ENCODE measurements around the gene ITGA4. TPM values are rescaled to one million over a fixed set of nuclear protein-coding genes. Genes with fewer than 3 reads are reported as not detected.
A peak's percentile ranks its signal among the peaks of the same experiment; 100 is the strongest.

ITGA4 gene
- total RNA-seq, 1 donor from 2014 or later = 104 TPM

DNA sequence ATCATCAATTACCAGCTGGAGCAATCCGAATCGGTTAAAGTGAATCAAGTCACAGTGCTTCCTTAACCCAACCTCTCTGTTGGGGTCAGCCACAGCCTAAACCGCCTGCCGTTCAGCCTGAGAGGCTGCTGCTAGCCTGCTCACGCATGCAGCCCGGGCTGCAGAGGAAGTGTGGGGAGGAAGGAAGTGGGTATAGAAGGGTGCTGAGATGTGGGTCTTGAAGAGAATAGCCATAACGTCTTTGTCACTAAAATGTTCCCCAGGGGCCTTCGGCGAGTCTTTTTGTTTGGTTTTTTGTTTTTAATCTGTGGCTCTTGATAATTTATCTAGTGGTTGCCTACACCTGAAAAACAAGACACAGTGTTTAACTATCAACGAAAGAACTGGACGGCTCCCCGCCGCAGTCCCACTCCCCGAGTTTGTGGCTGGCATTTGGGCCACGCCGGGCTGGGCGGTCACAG is 496 bp upstream of the ITGA4 start:
- Mint-ChIP-seq H3K4me3 (peak overlapping the region; percentile 97), H3K4me1 (peaks cover 60% of the 10 kb centered on the region), H3K36me3 (ENCODE audit: low read depth) (peaks cover 19% of the 10 kb centered on the region), H3K9me3 (no peaks in the 10 kb centered on the region), H3K27ac (peak overlapping the region; percentile 96), H3K27me3 (no peaks in the 10 kb centered on the region)
- ChIA-PET CTCF (interaction anchor here (0.7 to 6.6 kb wide), 23 partner anchors 11 to 352 kb away, joined by 3 to 178 read pairs (median 5); no protein-coding TSS in a partner anchor), POLR2A (interaction anchor here (0.6 to 9.2 kb wide), 20 partner anchors 10 to 476 kb away, joined by 3 to 289 read pairs (median 4); partner anchors contain the start of gene UBE2E3)
- intact Hi-C loops (cut with micrococcal nuclease) = loop anchor here (1.0 to 5.0 kb wide), 13 partner anchors 10 to 1261 kb away; partner anchors contain the start of genes DNAJC10 and UBE2E3
- TF ChIP-seq, protein P1, sequence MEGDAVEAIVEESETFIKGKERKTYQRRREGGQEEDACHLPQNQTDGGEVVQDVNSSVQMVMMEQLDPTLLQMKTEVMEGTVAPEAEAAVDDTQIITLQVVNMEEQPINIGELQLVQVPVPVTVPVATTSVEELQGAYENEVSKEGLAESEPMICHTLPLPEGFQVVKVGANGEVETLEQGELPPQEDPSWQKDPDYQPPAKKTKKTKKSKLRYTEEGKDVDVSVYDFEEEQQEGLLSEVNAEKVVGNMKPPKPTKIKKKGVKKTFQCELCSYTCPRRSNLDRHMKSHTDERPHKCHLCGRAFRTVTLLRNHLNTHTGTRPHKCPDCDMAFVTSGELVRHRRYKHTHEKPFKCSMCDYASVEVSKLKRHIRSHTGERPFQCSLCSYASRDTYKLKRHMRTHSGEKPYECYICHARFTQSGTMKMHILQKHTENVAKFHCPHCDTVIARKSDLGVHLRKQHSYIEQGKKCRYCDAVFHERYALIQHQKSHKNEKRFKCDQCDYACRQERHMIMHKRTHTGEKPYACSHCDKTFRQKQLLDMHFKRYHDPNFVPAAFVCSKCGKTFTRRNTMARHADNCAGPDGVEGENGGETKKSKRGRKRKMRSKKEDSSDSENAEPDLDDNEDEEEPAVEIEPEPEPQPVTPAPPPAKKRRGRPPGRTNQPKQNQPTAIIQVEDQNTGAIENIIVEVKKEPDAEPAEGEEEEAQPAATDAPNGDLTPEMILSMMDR (IDR thresholded peaks at IDR 0.05) = no peak
- ATAC-seq (ENCODE audit: low read depth) (peak; percentile 79), DNase-seq (peak; percentile 66)

DNA sequence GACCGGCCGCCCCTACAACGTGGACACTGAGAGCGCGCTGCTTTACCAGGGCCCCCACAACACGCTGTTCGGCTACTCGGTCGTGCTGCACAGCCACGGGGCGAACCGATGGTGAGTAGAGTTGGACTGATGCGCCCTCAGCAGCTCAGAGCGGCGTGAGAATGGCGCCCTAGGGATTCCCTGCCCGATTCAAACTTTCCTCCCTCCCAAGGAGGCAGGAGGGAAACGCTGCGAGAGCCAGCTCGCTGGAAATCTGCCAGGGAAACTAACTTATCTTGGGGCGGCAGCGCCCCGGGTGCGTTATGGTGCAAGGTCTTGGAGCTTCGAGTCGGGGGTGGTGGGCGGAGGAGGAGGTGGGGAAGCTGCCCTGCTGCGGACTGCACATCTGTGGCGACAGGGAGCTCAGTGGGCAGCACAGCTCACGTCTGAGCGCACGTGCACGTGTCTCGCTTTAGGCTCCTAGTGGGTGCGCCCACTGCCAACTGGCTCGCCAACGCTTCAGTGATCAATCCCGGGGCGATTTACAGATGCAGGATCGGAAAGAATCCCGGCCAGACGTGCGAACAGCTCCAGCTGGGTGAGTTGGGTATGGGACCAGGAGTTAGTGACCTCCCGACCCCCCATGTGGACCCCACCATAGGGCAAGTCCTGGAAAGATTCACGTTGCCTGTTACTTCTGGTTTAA is 697 bp downstream of the ITGA4 start:
- H3K27ac Mint-ChIP-seq = peak overlapping the region; percentile 97
- DNase-seq (peak; percentile 48), ATAC-seq (ENCODE audit: low read depth) (peak; percentile 23)
- CTCF ChIA-PET = interaction anchor here (0.8 to 6.6 kb wide), 21 partner anchors 10 to 381 kb away, joined by 3 to 178 read pairs (median 6); no protein-coding TSS in a partner anchor
- TF ChIP-seq, protein P1 (IDR thresholded peaks at IDR 0.05) = no peak
- POLR2A ChIA-PET = interaction anchor here (0.5 to 9.2 kb wide), 23 partner anchors 8 to 478 kb away, joined by 3 to 289 read pairs (median 4); partner anchors contain the start of genes ITPRID2 and UBE2E3
- H3K27me3 Mint-ChIP-seq = no peaks in the 10 kb centered on the region
- H3K36me3 Mint-ChIP-seq (ENCODE audit: low read depth) = peaks cover 20% of the 10 kb centered on the region
- peak overlapping the region; percentile 97 for H3K4me3 Mint-ChIP-seq
- H3K4me1 Mint-ChIP-seq = peaks cover 70% of the 10 kb centered on the region
- intact Hi-C loops (cut with micrococcal nuclease) = loop anchor here (1.0 to 5.0 kb wide), 11 partner anchors 8 to 1259 kb away; partner anchors contain the start of genes DNAJC10 and UBE2E3
- no peaks in the 10 kb centered on the region for H3K9me3 Mint-ChIP-seq

DNA sequence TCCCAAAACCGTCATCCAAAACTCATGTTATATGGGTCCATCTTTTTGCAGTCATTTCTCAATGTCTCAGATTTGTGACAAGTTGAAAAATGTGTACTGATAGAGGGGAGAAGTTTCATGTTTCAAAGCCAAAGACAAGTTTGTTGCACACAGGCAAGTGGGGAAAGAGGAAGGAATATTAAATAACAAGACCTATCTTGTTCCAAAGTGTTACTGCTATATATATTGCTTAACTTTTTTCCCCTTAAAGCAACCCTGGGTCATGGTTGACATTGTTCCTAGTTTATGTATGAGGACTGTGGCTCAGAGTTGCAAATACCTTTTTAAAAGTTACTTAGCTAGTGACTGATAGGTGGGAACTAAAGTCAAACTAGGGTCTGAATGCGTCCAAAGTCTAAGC is 1.7 kb downstream of the ITGA4 start:
- CTCF ChIA-PET = interaction anchor here (2.3 to 6.6 kb wide), 5 partner anchors 9 to 354 kb away, joined by 10 to 178 read pairs (median 33); no protein-coding TSS in a partner anchor
- peaks cover 80% of the 10 kb centered on the region for H3K4me1 Mint-ChIP-seq
- H3K4me3 Mint-ChIP-seq = peak overlapping the region; percentile 97
- intact Hi-C loops (cut with micrococcal nuclease) = loop anchor here (5.0 kb wide), 3 partner anchors 217 to 1258 kb away; partner anchors contain the start of gene DNAJC10
- H3K36me3 Mint-ChIP-seq (ENCODE audit: low read depth) = peaks cover 30% of the 10 kb centered on the region
- POLR2A ChIA-PET = interaction anchor here (0.5 to 9.2 kb wide), 5 partner anchors 39 to 479 kb away, joined by 3 to 289 read pairs (median 3); partner anchors contain the start of gene UBE2E3
- H3K27ac Mint-ChIP-seq = peak overlapping the region; percentile 97
- no peak for ATAC-seq (ENCODE audit: low read depth)
- DNase-seq = no peak
- no peaks in the 10 kb centered on the region for H3K27me3 Mint-ChIP-seq
- TF ChIP-seq, protein P1 (IDR thresholded peaks at IDR 0.05) = no peak
- H3K9me3 Mint-ChIP-seq = no peaks in the 10 kb centered on the region

DNA sequence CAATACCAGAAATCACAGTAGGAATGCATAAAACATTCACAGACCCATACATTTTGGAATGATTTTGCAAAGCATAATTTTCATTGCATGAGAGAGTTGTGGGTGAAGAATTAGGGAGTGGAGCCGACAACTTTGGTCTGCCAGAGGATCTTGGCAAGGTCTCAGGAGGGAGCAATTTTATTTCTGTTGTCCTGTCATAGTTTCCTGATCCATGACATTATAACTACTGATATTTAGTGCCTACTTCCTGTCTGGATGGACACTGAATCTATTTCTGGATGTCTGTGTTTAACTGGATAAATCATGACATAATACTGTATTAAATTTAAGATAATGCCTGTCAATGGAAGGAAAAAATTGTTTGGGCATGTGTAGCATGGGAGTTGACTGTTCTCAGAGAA is 2.4 kb downstream of the ITGA4 start:
- Mint-ChIP-seq H3K4me3 (peak overlapping the region; percentile 97), H3K36me3 (ENCODE audit: low read depth) (peaks cover 35% of the 10 kb centered on the region), H3K4me1 (peaks cover 82% of the 10 kb centered on the region), H3K27me3 (no peaks in the 10 kb centered on the region), H3K9me3 (no peaks in the 10 kb centered on the region), H3K27ac (peak overlapping the region; percentile 97)
- POLR2A ChIA-PET = interaction anchor here (0.7 to 9.2 kb wide), 4 partner anchors 43 to 479 kb away, joined by 3 to 289 read pairs (median 4); partner anchors contain the start of gene UBE2E3
- CTCF ChIA-PET = interaction anchor here (2.3 to 6.6 kb wide), 3 partner anchors 8 to 354 kb away, joined by 10 to 178 read pairs (median 56); no protein-coding TSS in a partner anchor
- DNase-seq (no peak), ATAC-seq (ENCODE audit: low read depth) (no peak)
- intact Hi-C loops (cut with micrococcal nuclease) = loop anchor here (5.0 kb wide), 4 partner anchors 217 to 1258 kb away; partner anchors contain the start of genes DNAJC10 and ITPRID2
- TF ChIP-seq, protein P1 (IDR thresholded peaks at IDR 0.05) = no peak

Measured in activated B cell treated with CpG ODN at 0.5 μM for 24 hours (primary cell).